ENCODE measurements around the gene ZNF846.
"Not testable (repeated sequence)": the region's sequence is repeated elsewhere in the genome, so short reads cannot be mapped to it uniquely, and the experiment has no call there.

GRCh38 chr19:9789579-9789978 lies 21.0 kb upstream of the ZNF846 start:
- not testable (repeated sequence) for TF ChIP-seq CTCF, POLR2A (IDR thresholded peaks at IDR 0.05)
